ENCODE data around the gene ANKRD27. TPM values are rescaled to one million over a fixed set of nuclear protein-coding genes. Genes with fewer than 3 reads are reported as not detected.
"Not testable (repeated sequence)": the region's sequence is repeated elsewhere in the genome, so short reads cannot be mapped to it uniquely, and the experiment has no call there.

The ANKRD27 gene
- total RNA-seq, 1 donor from 2014 or later, result 23.4 TPM

DNA sequence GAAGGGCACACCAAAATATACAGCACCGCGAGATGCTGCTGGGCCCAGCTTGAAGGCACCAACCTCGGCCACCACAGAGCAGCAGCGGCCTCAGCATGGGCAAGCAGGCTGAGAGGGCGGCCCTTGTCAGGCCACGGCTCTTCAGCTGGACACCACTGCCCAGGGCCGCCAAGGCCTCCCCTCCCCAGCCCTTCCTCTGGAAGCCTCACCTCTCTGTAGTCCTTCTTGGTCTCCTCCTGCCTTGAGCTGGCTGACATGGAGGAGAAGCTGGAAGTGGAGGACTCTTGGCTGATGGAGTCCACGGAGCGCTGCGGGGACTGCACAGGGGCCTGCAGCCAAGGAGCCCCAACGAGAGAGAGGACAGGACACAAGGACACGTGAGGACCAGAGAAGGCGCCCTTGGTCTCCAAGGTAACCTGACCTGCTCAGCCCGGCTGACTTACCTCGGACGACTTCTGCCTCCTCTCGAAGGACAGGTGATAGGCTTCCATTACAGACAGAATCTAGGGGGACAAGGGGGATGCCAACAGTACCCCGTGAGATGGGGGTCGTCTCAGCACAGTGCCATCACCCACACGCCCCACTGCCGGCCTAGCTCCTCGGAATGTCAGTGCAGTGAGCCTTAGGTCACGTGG, 55.8 kb downstream of the ANKRD27 start:
- intact Hi-C loops (cut with micrococcal nuclease), result no loop called here
- no peak for DNase-seq
- no peak for ATAC-seq

DNA sequence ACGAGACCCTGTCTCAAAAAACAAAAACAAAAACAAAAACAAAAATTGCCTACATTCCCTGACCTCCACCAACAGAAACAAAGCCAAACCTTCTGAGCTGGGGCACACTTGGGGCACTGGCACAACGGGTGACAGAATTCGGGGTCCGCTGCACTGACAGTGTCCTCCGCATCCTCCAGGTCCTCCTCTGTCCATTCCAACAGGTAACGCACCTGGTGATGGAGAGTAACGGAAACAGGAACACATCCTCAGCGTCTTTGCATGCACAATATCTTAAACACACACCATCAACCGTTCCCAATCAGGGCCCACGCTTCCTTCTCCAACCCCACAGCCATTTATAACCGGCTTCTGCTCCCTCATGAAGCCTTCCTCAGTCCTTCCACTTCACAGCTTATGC, 59.4 kb downstream of the ANKRD27 start:
- no peak for ATAC-seq
- DNase-seq, result no peak
- intact Hi-C loops (cut with micrococcal nuclease), result no loop called here

DNA sequence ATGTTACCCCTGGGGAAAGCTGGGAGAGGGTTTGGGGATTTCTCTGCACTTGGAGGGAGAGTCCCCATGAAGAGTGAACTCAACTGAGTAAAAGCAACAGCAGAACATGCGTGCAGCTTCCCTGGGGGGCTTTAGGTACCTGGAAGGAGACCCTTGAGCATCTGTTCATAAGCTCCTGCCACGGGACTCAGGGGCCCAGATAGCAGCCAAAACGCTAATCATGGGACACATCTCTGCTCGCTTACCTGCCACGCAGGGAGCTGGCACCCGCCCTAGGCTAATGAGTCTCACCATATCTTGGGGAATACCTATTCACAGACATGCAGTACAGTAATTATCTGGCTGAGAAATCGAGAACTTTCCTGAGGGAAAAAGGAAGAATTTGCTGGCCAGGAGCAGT, 60.1 kb downstream of the ANKRD27 start:
- DNase-seq (no peak), ATAC-seq (no peak)
- intact Hi-C loops (cut with micrococcal nuclease), result no loop called here

DNA sequence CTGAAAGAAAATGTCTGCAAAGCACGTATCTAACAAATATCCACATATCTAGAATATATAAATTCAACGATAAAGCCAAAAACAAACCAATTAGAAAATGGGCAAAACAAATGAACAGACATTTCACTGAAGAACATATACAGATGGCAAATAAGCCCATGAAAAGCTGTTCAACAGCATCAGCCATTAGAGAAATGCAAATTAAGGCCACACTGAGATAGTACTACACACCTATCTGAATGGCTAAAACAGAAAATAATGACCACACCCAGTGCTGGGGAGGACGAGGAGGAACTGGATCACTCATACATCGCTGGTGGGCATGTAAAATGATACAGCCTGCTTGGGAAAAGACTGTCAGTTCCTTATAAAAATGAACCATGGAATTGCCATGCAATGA, 62.0 kb downstream of the ANKRD27 start:
- intact Hi-C loops (cut with micrococcal nuclease), result no loop called here
- DNase-seq, result no peak
- no peak for ATAC-seq

DNA sequence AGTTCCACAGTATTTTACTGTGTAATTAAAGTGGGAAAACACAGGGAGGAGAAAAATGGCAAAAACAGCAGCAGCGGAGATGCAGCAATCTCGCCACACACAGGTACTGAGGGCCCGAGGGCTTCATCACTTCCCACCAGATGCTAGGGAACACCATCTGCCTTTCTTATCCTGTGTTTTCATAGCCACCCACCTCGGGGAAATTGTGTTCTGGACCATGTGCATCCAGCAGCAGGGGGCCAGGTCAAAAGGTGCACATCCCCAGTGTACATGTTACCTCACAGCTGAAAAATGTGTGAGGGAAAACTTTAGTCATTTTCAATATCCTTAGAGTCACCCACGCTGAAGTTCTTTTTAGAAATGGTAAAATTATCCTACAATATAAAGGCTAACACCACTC, 63.8 kb downstream of the ANKRD27 start:
- intact Hi-C loops (cut with micrococcal nuclease), result no loop called here
- ATAC-seq (no peak), DNase-seq (no peak)

DNA sequence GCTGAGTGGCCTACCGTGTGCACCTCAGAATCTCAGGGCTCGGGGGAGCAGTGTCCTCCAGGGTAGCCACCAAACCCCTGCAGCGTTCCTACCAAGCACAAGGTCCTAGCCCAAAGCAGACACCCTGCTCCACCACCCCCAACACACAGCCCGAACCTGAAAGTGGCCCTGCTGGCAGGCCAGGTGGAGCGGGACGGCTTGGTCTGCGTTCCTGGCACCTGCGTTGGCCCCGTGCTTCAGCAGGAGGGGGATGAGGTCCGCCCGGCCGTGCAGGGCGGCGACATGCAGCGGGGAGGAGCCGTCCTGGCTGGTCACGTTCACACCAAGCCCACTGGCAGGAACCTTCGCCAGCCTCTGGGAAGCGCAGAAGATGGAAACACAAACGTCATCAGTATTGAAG, 67.5 kb downstream of the ANKRD27 start:
- no peak for ATAC-seq
- intact Hi-C loops (cut with micrococcal nuclease), result no loop called here
- DNase-seq, result no peak

DNA sequence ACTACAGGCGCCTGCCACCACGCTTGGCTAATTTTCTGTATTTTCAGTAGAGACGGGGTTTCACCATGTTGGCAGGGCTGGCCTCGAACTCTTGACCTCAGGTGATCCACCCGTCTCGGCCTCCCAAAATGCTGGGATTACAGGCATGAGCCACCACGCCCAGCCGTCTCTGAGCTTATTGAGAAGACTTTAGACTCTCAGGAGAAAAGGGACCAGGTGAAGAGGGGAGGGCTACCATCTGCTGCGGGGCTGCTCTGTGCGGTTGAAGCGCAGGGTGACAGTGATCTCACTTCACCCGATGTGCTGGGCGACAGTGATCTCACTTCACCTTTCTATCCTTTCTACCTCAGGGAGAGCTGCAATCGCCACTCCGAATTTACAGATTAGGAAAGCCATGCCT, 68.7 kb downstream of the ANKRD27 start:
- intact Hi-C loops (cut with micrococcal nuclease), result no loop called here
- DNase-seq, result no peak
- ATAC-seq, result no peak

DNA sequence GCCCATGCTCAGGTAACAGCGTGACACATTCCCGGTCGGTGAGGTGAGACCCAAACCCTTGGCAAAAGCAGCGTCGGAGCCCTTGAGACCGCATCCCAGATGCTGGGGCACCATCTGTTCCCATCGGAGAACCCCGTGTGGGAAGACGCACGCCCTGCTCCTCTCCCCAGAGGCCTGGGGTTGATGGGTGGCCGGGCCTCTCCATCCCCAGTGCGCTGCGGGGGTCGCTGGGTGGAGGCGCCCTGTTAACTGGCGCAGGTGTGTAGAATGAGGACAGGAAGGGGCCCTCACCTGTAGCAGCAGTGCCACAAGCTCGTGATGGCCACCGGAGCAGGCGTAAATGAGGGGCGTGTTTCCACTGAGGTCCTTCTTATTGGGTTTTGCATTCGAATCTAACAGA, 69.4 kb downstream of the ANKRD27 start:
- no peak for ATAC-seq
- intact Hi-C loops (cut with micrococcal nuclease), result no loop called here
- no peak for DNase-seq

DNA sequence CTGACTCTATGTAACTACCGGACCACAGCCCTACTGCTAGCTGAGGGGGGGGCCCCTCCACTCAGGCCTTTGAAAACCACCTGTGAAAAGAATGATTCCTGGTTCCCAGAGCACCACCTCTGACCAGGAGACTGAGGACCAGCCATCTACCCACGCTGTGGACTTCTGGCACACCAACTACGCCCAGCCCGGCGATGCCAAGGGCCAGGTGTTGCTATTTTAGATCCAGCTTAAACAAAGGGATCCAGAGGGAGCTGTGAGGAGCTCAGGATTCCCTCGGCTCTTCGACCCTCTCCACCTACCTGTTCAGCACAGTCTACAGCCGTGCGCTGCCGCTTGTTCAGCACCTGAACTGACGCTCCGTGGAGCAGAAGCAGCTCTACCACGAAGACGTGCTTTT, 71.0 kb downstream of the ANKRD27 start:
- DNase-seq (no peak), ATAC-seq (no peak)
- intact Hi-C loops (cut with micrococcal nuclease), result no loop called here

DNA sequence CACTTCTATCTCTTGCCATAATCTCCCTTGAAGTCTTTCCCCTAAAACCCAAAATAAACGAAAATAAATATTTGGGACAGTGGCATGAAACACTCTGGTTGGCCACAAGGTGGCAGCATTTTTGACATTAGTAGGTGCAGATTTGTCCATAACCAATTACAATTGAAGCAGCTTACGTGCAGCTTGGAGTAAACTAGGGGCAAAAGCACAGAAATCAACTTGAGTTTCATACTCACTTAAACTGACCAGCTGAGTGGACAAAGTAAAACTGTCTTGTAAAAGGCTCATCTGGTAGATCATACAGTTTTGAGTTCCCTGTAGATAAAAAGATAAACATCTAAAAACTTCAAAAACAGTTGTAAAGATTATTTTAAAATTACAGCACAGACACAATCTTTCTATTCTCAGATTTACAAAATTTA, 75.2 kb downstream of the ANKRD27 start:
- DNase-seq (no peak), ATAC-seq (peak; percentile 52)
- intact Hi-C loops (cut with micrococcal nuclease), result no loop called here

DNA sequence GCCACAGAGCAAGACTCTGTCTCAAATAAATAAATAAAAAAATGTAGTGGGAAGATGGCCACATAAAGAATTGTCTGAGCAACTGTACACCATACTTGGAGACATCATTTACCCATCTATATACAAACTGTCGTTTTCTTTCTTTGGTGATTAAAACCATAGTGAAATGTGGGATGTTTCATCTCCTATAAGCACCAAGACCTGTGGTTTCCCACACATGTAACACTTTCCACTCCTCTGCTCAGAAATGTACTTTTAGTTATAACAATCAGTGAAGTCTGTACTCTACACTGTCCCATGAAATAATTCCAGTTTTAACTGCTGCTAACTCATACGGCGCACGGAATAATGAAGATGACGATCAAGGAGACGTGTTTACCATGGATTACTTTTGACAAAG, 75.7 kb downstream of the ANKRD27 start:
- no peak for ATAC-seq
- no peak for DNase-seq
- intact Hi-C loops (cut with micrococcal nuclease), result no loop called here

DNA sequence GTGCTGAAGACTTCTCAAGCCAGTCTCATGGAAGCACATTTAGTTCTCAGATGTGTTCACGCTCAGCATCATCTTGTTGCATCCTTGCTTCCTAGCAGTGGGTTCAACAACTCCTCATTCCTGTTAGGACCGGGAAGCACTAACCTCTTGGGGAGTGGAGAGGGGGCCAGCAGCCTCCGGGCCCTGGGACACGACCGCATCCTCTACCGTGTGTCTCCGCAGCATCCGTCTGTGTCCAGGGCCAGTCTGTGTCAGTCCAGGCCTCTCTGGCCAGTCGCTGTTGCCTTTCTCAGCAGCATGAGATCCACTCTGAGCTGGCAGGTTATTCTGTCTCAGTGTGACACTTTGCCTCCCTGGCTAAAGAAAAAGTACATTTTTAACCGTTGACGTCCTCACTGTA, 77.0 kb downstream of the ANKRD27 start:
- ATAC-seq (no peak), DNase-seq (no peak)
- intact Hi-C loops (cut with micrococcal nuclease), result no loop called here

DNA sequence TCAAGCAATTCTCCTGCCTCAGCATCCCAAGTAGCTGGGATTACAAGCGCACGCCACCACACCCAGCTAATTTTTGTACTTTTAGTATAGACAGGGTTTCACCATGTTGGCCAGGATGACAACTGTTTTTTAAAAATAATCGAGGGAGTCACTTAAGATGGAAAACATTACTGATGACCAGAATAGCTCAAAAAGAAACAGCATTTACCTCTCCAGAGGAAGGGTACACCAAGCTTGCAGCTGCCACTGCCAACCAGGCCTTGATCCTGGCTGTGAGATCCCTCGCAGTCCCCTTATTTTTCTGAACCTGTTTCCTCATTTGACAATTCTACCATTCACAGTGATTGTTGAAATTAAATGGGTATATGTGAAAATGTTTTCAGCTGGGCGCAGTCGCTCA, 79.5 kb downstream of the ANKRD27 start:
- DNase-seq (no peak), ATAC-seq (no peak)
- intact Hi-C loops (cut with micrococcal nuclease), result no loop called here

DNA sequence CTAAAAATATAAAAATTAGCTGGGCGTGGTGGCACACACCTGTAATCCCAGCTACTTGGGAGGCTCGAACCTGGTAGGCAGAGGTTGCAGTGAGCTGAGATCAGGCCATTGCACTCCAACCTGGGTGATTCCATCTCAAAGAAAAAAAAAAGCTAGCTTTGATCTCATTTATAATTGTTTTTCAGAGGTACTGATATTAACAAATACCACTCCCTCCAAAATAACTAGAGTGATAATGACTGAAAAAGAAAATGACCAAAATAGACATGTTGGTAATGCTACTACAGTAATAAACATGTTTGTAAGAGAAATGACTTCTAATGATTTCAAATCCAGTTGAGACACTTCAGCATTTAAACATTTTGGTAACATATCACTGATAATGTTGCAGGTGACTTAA, 81.0 kb downstream of the ANKRD27 start:
- DNase-seq, result no peak
- intact Hi-C loops (cut with micrococcal nuclease), result no loop called here
- ATAC-seq, result no peak

DNA sequence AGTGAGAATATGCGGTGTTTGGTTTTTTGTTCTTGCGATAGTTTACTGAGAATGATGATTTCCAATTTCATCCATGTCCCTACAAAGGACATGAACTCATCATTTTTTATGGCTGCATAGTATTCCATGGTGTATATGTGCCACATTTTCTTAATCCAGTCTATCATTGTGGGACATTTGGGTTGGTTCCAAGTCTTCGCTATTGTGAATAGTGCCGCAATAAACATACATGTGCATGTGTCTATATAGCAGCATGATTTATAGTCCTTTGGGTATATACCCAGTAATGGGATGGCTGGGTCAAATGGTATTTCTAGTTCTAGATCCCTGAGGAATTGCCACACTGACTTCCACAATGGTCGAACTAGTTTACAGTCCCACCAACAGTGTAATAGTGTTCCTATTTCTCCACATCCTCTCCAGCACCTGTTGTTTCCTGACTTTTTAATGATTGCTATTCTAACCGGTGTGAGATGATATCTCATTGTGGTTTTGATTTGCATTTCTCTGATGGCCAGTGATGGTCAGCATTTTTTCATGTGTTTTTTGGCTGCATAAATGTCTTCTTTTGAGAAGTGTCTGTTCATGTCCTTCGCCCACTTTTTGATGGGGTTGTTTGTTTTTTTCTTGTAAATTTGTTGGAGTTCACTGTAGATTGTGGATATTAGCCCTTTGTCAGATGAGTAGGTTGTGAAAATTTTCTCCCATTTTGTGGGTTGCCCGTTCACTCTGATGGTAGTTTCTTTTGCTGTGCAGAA, 87.1 kb downstream of the ANKRD27 start:
- intact Hi-C loops (cut with micrococcal nuclease); ATAC-seq; DNase-seq: not testable (repeated sequence)

DNA sequence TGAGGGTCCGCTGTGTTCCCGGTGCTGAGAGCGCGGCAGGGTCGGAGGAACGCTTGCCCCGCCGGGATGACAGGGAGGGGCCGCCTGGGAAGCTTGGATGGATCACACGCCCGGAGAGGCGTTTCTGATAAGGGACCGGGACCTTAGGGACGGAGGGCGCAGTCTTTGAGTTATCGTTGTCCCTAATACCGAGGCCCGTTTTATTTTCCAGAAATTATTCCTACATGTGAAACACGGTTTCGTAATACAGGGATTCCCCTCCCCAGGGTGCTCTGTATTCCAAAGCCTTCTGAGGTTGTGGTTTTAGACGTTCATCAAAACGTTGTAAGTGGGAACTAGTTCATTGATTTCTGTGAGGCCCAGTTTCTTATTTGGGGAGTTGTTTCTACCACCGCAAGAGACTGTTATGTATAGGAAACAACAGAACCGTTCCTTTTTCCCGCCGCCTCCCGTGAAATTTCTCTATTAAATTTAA, 93.2 kb downstream of the ANKRD27 start:
- peak; percentile 47 for DNase-seq
- ATAC-seq, result peak; percentile 44
- intact Hi-C loops (cut with micrococcal nuclease), result no loop called here

DNA sequence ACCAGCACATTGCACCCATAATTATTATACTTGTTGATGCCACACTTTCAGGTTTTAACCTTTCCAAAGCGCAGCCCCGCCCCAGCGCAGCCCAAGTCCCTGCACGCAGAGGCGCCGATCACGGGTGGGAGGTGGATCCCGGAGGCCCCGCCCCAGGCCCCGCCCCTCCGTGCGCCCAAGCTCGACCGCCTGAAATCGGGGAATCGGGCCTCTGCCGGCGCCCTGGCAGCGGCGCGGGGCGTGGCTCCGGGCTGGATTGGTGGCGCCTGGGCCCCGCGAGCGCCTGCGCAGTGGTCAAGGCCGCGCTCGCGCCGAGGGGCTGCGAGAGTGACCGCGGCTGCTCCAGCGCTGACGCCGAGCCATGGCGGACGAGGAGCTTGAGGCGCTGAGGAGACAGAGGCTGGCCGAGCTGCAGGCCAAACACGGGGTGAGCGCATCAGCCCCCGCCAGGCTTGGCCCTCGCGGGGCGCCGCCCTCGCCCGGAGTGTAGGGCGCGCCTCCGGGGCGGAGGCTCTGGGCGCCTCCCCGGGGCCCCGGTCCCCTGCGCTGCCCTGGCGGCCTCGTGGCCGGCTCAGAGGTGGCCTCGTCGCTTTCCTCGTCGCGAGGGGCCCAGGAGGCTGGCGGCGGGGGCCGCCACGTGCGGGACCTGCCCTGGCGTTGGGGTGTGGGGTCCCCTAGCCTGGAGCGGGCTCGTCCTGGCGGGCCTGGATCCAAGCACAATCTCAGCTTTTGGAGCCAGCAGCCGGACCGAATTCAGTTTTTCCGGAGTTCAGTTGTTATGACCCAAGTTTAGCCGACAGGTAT, 93.9 kb downstream of the ANKRD27 start, which contains the start of gene PDCD5:
Gene PDCD5 (plus strand): TSS at position 290 of the 804 bp plus-strand sequence. CDS start 72 bp downstream, at position 362.
- intact Hi-C loops (cut with micrococcal nuclease), result no loop called here
- DNase-seq, result peak; percentile 99
- ATAC-seq, result peak; percentile 99

DNA sequence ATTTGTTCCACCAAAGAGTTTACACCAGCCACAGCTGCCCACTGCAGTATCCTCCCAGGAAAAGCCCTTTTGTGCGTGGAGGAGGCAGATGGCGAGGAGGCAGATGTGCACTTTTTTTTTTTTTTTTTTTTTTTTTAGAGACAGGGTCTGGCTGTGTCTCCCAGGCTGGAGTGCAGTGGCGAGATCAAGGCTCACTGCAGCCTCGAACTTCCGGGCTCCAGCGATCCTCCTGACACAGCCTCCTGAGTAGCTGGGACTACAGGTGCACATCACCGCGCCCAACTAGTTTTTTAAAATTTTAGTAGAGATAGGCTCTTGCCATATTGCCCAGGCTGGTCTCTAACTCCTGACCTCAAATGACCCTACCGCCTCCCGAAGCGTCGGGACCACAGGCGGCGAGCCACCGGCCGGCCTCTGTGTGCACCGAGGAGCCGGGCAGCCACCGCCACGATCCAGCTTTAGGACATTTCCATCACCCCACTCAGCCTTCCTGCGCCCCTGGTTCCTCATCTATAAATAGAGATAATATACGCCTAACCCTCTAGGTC, 94.6 kb downstream of the ANKRD27 start:
- DNase-seq (no peak), ATAC-seq (peak; percentile 28)
- intact Hi-C loops (cut with micrococcal nuclease), result no loop called here

DNA sequence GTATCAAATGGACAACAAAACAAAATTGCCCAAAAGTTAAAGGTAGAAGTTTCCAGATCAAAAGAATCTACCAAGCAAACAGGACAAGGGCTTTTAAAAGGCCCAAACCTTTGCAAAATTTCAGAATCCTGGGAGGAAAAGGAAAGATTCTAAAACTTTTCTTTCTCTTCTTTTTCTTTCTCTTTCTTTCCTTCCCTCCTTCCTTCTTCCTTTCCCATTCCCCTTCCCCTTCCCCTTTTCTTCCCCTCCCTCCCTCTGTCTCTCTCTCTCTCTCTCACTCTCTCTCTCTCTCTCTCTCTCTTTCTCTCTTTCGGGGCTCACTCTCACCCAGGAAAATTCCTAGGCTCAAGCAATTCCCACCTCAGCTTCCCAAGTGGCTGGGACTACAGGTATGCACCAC, 98.2 kb downstream of the ANKRD27 start:
- ATAC-seq (no peak), DNase-seq (no peak)
- intact Hi-C loops (cut with micrococcal nuclease), result no loop called here

DNA sequence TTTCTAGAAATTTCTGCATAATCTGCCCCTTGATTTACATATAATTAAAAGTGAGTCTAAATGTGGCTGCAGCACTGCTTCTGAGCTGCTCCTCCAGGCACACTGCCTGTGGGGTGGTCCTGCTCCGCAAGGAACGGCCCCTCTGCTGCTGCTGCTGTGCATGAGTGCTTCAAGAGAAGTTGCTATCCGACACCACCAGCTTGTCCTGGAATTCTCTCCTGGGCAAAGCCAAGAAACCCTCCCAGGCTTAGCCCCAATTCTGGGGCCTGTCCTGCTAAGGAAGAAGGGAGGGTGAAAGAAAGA, 101.5 kb downstream of the ANKRD27 start:
- no peak for DNase-seq
- no peak for ATAC-seq
- intact Hi-C loops (cut with micrococcal nuclease), result no loop called here

Data from left ventricle myocardium superior (tissue), 1 donor.